Fibroblast of villous mesenchyme (primary cell): Measurements from ENCODE around the gene SLC36A4. TPM values are rescaled to one million over a fixed set of nuclear protein-coding genes. Genes with fewer than 3 reads are reported as not detected.
A peak's percentile ranks its signal among the peaks of the same experiment; 100 is the strongest.

Experiments
- DNase-seq: peaks from one replicate; pipeline ENCODE4 v3.0.0-alpha.2; 2010; ENCODE audit warnings: low read depth
- H3K4me3 ChIP-seq: 2 replicates; pipeline ENCODE4 v1.5.1; 2011; ENCODE audit warnings: low read depth, mild to moderate bottlenecking, low read length
- total RNA-seq: library from RNA; depleted of rRNA; stranded (reverse); fragments of >200 nt; gene quantifications from 2 replicates; pipeline ENCODE4 v1.2.3, GENCODE V29; 2012
- TF ChIP-seq, protein P1 (sequence below): IDR thresholded peaks from 2 replicates; pipeline ENCODE4 v1.5.1; 2012; ENCODE audit warnings: low read depth, mild to moderate bottlenecking, low read length; ENCODE audit not compliant: insufficient read depth

Gene SLC36A4
- total RNA-seq, 1 donor = 13.4 TPM

DNA sequence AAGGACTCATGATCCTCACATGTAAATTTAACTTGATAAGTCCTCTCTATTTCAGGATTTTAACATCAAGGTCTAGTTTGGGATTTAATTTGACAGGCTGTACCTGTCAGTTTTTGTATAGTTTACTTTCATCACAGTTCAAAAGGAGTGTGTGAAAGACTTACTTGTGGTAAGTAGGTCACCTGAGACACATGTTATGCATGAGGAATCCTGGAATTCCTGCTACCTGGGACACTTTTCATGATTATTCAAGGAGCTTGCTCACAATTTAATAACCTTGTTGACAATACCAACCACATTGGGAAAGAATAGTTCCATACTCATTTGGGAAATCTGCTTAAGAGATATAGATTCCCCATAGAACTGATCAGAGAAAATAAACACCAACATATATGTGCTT, 15.8 kb upstream of the SLC36A4 start:
- no peak overlapping the region for H3K4me3 ChIP-seq
- no peak for DNase-seq
- TF ChIP-seq, protein P1, sequence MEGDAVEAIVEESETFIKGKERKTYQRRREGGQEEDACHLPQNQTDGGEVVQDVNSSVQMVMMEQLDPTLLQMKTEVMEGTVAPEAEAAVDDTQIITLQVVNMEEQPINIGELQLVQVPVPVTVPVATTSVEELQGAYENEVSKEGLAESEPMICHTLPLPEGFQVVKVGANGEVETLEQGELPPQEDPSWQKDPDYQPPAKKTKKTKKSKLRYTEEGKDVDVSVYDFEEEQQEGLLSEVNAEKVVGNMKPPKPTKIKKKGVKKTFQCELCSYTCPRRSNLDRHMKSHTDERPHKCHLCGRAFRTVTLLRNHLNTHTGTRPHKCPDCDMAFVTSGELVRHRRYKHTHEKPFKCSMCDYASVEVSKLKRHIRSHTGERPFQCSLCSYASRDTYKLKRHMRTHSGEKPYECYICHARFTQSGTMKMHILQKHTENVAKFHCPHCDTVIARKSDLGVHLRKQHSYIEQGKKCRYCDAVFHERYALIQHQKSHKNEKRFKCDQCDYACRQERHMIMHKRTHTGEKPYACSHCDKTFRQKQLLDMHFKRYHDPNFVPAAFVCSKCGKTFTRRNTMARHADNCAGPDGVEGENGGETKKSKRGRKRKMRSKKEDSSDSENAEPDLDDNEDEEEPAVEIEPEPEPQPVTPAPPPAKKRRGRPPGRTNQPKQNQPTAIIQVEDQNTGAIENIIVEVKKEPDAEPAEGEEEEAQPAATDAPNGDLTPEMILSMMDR = no peak

DNA sequence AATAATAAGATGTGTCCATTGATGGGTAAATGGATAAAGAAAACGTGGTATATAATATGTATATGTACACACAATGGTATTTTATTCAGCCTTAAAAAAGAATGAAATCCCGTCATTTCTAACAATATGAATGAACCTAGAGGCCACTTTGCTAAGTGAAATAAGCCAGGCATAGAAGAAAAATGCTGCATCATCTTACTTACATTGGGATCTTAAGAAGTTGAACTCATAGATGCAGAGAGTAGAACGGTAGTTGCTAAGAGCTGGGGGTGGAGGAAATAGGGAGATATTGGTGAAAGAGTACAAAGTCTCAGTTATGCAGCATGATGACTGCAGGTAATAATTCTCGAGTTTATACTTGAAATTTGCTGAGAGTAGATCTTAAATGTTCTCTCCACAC, 14.3 kb upstream of the SLC36A4 start:
- no peak for DNase-seq
- TF ChIP-seq, protein P1 = no peak
- no peak overlapping the region for H3K4me3 ChIP-seq

DNA sequence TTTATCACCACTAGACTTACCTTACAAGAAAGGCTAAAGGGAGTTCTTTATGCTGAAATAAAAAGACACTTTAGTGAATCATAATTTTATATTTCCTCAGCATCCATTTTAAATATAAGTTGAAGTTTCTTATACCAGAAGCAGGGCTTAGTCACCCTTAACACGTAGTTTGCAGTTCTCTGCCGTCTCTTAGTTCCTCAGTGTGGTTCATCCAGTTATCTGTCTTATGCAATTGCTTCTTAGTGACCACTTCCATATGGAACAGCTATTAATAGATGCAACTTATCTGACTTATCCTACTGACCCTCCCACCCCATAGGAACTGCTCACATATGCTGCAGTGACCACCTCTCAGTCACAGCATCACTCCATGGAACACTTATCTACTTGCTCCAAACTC, 11.7 kb upstream of the SLC36A4 start:
- peak; percentile 30 for DNase-seq
- TF ChIP-seq, protein P1 = no peak
- no peak overlapping the region for H3K4me3 ChIP-seq

DNA sequence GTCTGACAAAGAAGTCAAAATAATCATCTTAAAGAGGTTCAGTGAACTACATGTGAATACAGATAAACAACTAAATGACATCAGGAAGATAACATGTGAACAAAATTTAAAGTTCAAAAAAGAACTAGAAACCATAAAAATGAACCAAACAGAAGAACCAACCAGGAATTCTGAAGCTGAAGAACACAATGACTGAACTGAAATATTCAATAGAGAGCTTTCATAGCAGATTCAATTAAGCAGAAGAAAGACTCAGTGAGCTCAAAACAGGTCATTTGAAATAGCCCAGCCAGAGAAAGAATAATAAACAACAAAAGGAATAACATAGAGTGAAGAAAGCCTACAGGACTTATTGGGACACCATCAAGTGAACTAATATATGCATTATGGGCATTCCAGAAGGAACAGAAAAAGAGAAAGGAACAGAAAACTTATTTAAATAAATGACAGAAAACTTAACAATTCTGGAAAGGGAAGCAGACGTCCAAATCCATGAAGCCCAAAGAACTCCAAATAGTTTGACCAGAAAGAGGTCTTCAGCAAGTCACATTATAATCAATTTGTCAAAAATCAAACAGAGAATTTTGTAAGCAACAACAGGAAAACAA, 11.0 kb upstream of the SLC36A4 start:
- no peak overlapping the region for H3K4me3 ChIP-seq
- TF ChIP-seq, protein P1 = no peak
- no peak for DNase-seq

DNA sequence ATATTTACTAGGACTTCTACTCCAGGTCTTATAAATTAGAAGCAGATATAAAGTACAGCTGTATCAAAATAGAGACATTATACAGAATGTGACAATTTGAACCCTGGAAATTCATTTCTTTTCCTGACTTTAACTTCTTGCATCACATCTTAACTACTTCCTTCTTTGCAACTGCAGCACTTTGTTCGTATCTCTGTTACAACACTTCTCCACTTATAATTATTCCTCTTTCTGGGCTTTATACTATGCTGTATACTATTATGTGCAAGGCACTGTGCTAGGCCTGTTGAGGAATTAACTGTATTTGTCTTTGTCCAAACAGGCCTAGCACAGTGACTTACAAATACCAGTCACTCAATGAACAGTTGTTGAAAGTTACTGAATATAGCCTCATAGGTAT, 1.8 kb upstream of the SLC36A4 start:
- H3K4me3 ChIP-seq = no peak overlapping the region
- no peak for DNase-seq
- TF ChIP-seq, protein P1 = no peak

DNA sequence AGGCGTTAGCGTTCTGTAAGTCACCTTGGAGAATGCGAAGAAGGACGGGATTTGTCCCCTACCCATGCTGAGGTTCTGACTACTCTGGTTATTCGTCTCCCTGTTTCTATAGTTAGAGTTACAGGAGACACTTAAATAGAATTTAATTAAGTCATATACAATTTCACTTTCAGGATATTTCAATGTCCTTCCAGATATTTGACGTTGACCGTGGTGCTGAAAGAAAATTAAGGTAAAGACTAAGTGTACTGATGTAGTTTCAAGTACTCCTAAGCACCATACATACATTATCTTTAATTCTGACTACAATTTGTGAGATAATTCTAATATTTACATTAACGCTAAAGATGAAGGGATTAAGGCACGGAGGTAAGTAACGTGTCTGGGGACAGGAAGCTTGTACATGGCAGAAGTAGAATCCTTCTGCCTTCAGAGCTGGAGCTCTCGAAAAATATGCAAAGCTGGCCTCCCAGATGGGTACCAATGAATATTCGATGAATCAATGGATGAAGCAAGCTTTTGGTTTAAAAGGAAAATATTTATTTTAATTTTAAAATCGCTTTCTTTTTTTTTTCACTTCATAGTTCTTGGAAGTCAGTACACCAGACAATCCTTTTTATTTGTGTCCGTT, 539 bp upstream of the SLC36A4 start:
- H3K4me3 ChIP-seq = peak overlapping the region; percentile 83
- TF ChIP-seq, protein P1 = no peak
- DNase-seq = no peak
